Fibroblast of villous mesenchyme (primary cell): ENCODE results near the gene DIPK1A. TPM values are rescaled to one million over a fixed set of nuclear protein-coding genes. Genes with fewer than 3 reads are reported as not detected.

Experiments used
- DNase-seq: peaks from one replicate; pipeline ENCODE4 v3.0.0-alpha.2; 2010; ENCODE audit warnings: low read depth
- H3K4me3 ChIP-seq: 2 replicates; pipeline ENCODE4 v1.5.1; 2011; ENCODE audit warnings: low read depth, mild to moderate bottlenecking, low read length
- total RNA-seq: library from RNA; depleted of rRNA; stranded (reverse); fragments of >200 nt; gene quantifications from 2 replicates; pipeline ENCODE4 v1.2.3, GENCODE V29; 2012
- TF ChIP-seq, protein P1 (sequence below): IDR thresholded peaks from 2 replicates; pipeline ENCODE4 v1.5.1; 2012; ENCODE audit warnings: low read depth, mild to moderate bottlenecking, low read length; ENCODE audit not compliant: insufficient read depth

Gene DIPK1A
- total RNA-seq, 1 donor: 39.3 TPM

DNA sequence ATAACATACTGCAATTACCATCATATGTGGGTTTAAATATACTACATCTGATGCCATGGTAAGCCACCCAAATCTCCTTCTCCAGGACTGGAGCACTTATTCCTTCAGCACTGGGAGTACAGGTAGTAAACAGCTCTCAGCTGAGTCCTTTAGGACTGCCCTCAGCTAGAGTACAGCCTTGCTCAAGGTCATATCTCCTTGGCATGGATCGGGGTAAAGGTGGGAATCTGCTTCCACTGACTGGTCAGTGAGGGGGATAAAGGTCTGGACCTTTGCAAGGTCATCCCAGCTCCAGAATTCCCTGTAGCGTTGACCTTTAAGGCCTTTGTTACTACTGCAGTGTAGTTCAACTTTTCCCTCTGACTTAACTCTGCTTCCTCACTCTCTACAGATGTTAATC lies 90.7 kb downstream of the DIPK1A start:
- H3K4me3 ChIP-seq: no peak overlapping the region
- TF ChIP-seq, protein P1, sequence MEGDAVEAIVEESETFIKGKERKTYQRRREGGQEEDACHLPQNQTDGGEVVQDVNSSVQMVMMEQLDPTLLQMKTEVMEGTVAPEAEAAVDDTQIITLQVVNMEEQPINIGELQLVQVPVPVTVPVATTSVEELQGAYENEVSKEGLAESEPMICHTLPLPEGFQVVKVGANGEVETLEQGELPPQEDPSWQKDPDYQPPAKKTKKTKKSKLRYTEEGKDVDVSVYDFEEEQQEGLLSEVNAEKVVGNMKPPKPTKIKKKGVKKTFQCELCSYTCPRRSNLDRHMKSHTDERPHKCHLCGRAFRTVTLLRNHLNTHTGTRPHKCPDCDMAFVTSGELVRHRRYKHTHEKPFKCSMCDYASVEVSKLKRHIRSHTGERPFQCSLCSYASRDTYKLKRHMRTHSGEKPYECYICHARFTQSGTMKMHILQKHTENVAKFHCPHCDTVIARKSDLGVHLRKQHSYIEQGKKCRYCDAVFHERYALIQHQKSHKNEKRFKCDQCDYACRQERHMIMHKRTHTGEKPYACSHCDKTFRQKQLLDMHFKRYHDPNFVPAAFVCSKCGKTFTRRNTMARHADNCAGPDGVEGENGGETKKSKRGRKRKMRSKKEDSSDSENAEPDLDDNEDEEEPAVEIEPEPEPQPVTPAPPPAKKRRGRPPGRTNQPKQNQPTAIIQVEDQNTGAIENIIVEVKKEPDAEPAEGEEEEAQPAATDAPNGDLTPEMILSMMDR: no peak
- no peak for DNase-seq

DNA sequence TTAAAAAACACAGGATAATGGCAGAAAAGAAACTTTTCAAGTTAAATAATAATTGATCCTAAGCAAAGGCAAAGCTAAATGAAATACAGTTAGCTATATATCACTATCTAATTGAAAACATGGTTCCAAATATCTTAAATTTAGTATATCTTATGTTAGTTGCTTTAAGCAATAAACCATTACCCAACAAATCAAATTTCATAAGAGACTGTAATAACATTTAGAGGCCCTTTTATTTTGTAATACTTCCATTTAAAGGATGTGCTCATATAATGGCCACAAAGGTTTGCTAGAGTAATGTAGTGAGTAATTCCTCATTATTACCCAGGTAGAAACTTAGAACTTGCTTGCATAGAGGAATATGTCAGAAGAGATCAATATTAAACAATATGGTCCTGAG lies 97.1 kb downstream of the DIPK1A start:
- no peak overlapping the region for H3K4me3 ChIP-seq
- DNase-seq: no peak

DNA sequence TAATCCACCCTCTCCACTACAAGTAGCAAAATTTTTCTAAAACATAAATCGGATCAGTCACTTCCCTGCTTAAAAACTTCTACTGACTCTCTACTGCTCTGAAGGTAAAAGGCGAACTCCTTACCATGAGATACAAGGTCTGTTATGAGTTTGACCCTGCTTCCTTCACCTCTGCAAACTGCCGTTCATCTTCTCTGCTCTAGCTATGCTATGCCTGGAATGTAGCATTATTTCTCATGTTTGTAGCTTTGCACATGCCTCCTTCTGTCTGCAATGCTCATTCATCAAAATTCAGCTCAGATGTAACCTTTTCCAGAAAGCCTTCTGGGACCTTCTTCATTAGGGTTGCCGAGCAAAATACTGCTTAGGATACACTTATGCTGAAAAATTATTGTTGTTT lies 98.7 kb downstream of the DIPK1A start:
- H3K4me3 ChIP-seq: no peak overlapping the region
- TF ChIP-seq, protein P1: no peak
- DNase-seq: no peak

More for the DNA sequence above, 97.1 kb downstream of the DIPK1A start:
- TF ChIP-seq, protein P1: no peak

DNA sequence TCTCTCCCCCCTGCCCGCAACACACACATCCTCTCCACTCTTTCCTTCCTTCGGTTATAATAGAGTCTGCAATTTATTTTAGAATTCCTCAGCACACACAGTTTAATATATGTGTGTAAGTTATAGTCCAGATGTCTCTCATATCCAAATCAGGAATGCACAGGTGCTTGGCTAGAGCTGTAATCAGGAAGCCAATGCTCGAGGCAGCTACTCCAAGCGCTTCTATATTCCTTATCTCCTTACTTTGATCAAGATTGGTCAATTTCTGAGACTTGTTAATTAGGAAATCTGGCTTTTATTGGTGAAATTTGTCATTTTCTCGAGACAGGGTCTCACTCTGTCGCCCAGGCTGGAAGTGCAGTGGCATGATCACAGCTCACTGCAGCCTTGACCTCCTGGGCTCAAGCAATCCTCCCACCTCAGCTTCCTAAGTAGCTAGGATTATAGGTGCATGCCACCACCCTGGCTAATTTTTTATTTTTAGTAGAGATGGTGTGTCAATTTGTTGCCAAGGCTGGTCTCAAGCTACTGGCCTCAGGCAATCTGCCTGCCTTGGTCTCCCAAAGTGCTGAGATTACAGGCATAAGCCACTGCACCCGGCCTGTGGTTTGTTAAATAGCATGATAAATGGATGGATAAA lies 101.7 kb downstream of the DIPK1A start:
- TF ChIP-seq, protein P1: no peak
- DNase-seq: no peak
- no peak overlapping the region for H3K4me3 ChIP-seq

DNA sequence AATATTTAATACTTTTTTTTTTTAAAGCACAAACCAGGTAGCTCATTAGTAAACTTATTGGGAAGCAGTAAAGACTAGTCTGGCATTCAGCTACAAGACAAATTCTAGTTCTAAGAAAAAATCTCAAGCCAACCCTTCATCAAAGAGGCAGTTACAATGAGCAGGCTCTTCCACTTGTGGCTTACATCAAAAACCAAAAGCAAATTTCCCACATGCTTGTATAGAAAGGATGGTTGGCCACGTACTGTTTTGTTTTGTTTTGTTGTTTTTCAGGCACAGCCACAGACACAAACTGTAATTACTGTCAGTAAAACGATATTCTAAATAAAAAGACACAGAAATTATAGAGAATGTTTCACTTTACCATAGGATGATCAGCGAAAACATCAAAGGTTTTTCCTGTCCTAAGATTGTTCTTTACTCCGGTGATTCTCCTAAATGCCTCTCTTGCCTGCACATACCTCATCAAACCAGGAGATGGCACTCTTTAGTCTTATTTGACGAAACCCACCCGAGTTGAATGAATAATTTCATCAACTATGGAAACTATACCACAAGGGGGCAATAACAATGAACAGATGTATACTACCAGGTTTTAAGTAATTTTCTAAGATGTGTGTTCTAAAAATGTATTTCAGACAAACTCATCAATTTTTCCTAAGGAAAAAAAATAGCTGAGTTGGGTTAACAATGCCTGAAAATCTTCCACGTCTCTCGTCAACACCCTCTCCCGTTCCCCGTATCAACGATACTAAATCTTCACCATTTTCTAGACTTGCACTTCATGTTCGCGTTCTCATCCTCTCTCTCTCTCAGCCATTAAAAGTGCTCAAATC lies 102.5 kb downstream of the DIPK1A start:
- TF ChIP-seq, protein P1: peak; percentile 94
- no peak overlapping the region for H3K4me3 ChIP-seq
- peak; percentile 84 for DNase-seq

DNA sequence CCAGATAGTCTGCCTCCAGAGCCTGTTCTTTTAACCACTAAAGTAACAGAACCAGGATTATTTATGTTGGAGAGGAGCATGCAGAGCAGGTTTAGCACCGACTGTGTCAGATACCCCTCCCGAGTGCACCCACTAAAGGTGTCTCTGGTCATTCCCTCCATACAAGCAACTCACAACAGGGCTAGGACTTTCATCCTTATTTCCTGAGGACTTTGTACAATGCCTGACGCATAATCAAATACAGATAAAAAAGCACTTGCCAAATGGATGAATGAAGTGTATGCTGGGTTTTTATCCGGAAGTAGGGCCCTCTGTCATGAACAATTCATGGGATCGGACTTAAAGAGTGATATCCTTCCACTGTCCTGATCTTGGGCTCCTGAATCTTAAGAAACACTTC lies 103.4 kb downstream of the DIPK1A start:
- no peak for DNase-seq
- no peak overlapping the region for H3K4me3 ChIP-seq
- TF ChIP-seq, protein P1: no peak
